Stimulated activated CD4-positive, alpha-beta T cell treated with anti-CD3 and anti-CD28 coated beads, Interleukin-4, amount 100 ng/mL, for 4 hours (primary cell): ENCODE results near the gene RRP36.

Experiments used
- DNase-seq, 2 experiments: peaks; one replicate each; pipeline ENCODE4 v3.0.0-alpha.2; 2020

Gene RRP36

DNA sequence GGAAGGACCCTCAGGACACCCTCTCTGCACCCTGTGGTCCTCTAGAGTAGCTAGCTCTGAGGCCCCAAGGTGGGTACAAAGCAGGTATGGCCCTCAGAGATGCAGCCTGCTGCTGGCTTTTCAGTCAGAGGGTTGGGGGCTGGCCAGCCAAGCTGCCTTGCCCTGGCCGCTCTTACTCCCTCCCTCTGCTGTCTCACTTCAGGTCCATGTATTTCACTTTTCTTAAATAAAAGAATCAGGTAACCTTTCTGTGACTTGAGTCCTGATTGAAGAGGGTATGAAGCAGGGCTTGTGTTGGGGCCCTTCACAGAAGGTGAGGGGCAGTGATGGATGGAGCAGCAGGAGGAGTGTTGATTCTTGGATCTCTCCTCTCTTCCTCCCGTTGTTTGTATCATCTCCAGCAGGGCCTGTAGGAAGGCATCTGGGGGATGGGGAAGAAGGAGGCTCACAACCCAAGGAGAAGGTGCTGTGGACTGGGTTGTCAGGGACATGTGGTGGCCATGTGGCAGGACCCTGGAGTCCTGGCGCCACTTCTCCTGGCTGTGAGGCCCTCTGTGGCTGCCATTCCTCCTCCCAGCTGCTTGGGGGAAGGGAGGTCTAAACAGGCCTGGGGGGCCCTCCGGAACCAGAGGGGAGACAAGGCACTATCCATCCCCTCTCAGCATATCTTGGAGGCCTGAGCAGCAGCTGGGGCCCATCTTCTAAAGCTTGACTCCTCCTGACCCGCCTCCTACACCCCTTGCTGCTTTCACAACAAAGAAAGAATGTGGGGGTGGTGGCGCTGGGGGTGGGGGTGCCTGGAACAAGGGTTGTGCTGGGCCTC is 53.6 kb downstream of the RRP36 start:
- no peak for DNase-seq

GRCh38 chr6:43075670-43076463 is 54.4 kb downstream of the RRP36 start, which contains the start of gene PTK7:
TSS of gene PTK7 (plus strand) at chr6:43076314. CDS start at chr6:43076489, 175 bp downstream.
- peak; percentile 34 to 48 for DNase-seq

GRCh38 chr6:43076464-43077332 is 55.3 kb downstream of the RRP36 start:
- DNase-seq, result no peak

GRCh38 chr6:43077333-43077809 is 55.9 kb downstream of the RRP36 start:
- no peak for DNase-seq

DNA sequence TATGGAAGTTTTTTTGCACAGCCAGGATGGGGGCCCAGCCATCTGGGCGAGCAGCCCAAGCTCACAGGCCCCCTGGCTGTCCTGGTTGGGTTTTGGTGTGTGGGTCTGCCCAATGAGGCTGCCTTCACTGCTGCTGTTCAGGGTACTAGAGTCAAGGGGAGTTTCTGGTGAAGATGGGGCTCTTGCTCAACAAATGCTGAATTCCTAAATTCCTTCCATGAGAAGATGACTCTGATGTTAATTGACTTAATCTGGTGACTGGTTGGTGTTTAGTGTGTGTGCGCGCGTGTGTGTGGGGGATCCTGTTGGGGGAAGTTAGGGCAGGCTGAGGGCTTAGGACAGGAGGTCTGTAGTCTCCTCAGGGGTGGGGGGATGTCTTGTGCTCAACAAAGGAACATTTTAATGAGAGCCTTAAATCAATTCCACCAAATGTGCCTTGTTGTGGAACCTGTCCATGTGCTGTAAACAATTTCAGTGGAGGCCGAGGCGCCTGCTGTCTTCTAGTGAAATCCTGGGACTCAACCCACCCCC is 56.6 kb downstream of the RRP36 start:
- no peak for DNase-seq

DNA sequence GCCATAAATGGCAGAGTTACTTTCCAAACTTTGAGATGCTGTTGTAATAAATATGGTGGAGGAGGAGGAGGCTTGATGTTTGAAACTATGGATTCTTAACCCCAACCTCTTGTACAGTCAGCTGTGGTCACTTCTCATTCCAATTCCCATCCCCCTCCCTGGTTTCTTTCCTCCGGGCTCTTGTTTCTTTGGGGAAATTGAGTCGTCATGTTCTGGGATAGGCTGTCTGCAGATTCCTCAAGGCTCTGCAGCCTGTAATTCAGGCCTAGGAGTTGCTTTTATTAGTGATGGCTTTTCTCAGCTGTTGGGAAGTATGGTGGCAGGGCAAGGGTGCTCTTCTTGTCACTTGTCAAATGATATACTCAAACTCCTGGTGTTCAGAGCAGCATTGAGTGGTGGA is 57.3 kb downstream of the RRP36 start:
- no peak for DNase-seq
